C4-2B (cell line): ENCODE measurements around the gene KLF3.

ENCODE experiments used
- CTCF ChIP-seq: fragments of 450-650 bp; conservative IDR thresholded peaks from 2 replicates; pipeline ENCODE4 v1.5.1; 2017; ENCODE audit warnings: mild to moderate bottlenecking
- ZFX ChIP-seq: fragments of 450-650 bp; IDR thresholded peaks from 2 replicates; pipeline ENCODE4 v1.6.1; 2017

- TF ChIP-seq CTCF = no peak
- TF ChIP-seq ZFX = no peak
Observed at GRCh38 chr4:38619316-38619715, 44.7 kb upstream of the KLF3 start.
